H1 (cell line): ENCODE data around the gene OR10A6.

Experiments
- ATF2 ChIP-seq: IDR thresholded peaks from 2 replicates; pipeline ENCODE4 v1.6.1; 2012; ENCODE audit warnings: low read length, inconsistent platforms
- CTCF ChIP-seq, 3 experiments: IDR thresholded peaks; 1 replicate in 2 of 3; 2 replicates in 1 of 3; pipeline versions ENCODE4 v1.5.1 to v1.6.1; 2011; ENCODE audit warnings: low read length in 3 of 3, mild to moderate bottlenecking in 3 of 3, inconsistent platforms in 2 of 3, low read depth in 1 of 3, moderate library complexity in 1 of 3; ENCODE audit not compliant: insufficient read depth in 1 of 3; ENCODE audit errors: control extremely low read depth in 1 of 3
- POLR2A ChIP-seq, 2 experiments: IDR thresholded peaks; 1 replicate in 1 of 2; 2 replicates in 1 of 2; pipeline ENCODE4 v1.6.1; 2011; ENCODE audit warnings: low read depth in 2 of 2, low read length in 2 of 2, mild to moderate bottlenecking in 2 of 2; ENCODE audit errors: control extremely low read depth in 1 of 2
- POLR2AphosphoS5 ChIP-seq: IDR thresholded peaks from 2 replicates; pipeline ENCODE4 v1.6.1; 2011; ENCODE audit warnings: low read depth, low read length
- SUZ12 ChIP-seq: fragments of 200-600 bp; sonication (generic); IDR thresholded peaks from 2 replicates; pipeline ENCODE4 v1.6.1; 2012; ENCODE audit warnings: mild to moderate bottlenecking, inconsistent platforms, low read length, moderate library complexity, mixed read lengths
- TF ChIP-seq, protein P1 (sequence below): IDR thresholded peaks from 2 replicates; pipeline ENCODE4 v1.6.1; 2011; ENCODE audit warnings: low read depth, mild to moderate bottlenecking, low read length; ENCODE audit not compliant: insufficient read depth

GRCh38 chr11:7892059-7892699 is 38.9 kb downstream of the OR10A6 start:
- no peak for TF ChIP-seq POLR2A (IDR thresholded peaks at IDR 0.05; ENCODE audit: control extremely low read depth in 1 of 2, low read depth in 2 of 2, low read length in 2 of 2)
- TF ChIP-seq POLR2AphosphoS5: no peak
- no peak for TF ChIP-seq CTCF (IDR thresholded peaks at IDR 0.05; ENCODE audit: control extremely low read depth in 1 of 3, insufficient read depth in 1 of 3, low read depth in 1 of 3, low read length in 3 of 3)
- TF ChIP-seq ATF2: no peak
- TF ChIP-seq SUZ12: no peak
- TF ChIP-seq, protein P1, sequence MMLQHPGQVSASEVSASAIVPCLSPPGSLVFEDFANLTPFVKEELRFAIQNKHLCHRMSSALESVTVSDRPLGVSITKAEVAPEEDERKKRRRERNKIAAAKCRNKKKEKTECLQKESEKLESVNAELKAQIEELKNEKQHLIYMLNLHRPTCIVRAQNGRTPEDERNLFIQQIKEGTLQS: no peak
